GM12891 (cell line): ENCODE results near the gene POP5.

Source experiments
- POLR2A ChIP-seq: IDR thresholded peaks from 2 replicates; pipeline ENCODE4 v1.6.1; 2011; ENCODE audit warnings: low read depth, low read length, control low read depth
- POLR2AphosphoS5 ChIP-seq: IDR thresholded peaks from 2 replicates; pipeline ENCODE4 v1.6.1; 2011; ENCODE audit warnings: low read depth, low read length, control low read depth
- POU2F2 ChIP-seq: IDR thresholded peaks from 2 replicates; pipeline ENCODE4 v1.6.1; 2011; ENCODE audit warnings: low read depth, mild to moderate bottlenecking, control low read depth, low read length, moderate library complexity
- SPI1 ChIP-seq: IDR thresholded peaks from 2 replicates; pipeline ENCODE4 v1.6.1; 2011; ENCODE audit warnings: low read depth, low read length, control low read depth
- TAF1 ChIP-seq: IDR thresholded peaks from 2 replicates; pipeline ENCODE4 v1.6.1; 2011; ENCODE audit warnings: low read depth, low read length, control low read depth

- TF ChIP-seq POLR2AphosphoS5, result peak; percentile 67; the same call in 1 of the 2 replicates
- TF ChIP-seq POU2F2, result no peak; the same call in 1 of the 2 replicates
- TF ChIP-seq TAF1, result no peak
- no peak for TF ChIP-seq POLR2A
- TF ChIP-seq SPI1, result no peak
These were observed 2.0 kb downstream of the POP5 start for GRCh38 chr12:120579179-120579578.
